Spinal cord (tissue), 10 donors: Measurements from ENCODE around the gene UCHL5. TPM values are rescaled to one million over a fixed set of nuclear protein-coding genes. Genes with fewer than 3 reads are reported as not detected.

ENCODE experiments used
- DNase-seq, 6 donors: peaks; one replicate each; pipeline versions ENCODE4 v3.0.0 to v3.0.0-alpha.2; 2013 to 2015; ENCODE audit warnings: low spot score in 6 of 6, low read depth in 4 of 6
- H3K27ac ChIP-seq: one replicate; pipeline ENCODE4 v1.5.1; 2013; ENCODE audit warnings: low read depth, low read length, control low read depth
- H3K27me3 ChIP-seq: one replicate; pipeline ENCODE4 v1.6.1; 2013; ENCODE audit warnings: low read length; ENCODE audit not compliant: control insufficient read depth, insufficient read depth
- H3K36me3 ChIP-seq: one replicate; pipeline ENCODE4 v1.6.1; 2013; ENCODE audit warnings: low read length; ENCODE audit not compliant: control insufficient read depth, insufficient read depth
- H3K4me1 ChIP-seq: one replicate; pipeline ENCODE4 v1.6.1; 2013; ENCODE audit warnings: low read length; ENCODE audit not compliant: control insufficient read depth, insufficient read depth
- H3K4me3 ChIP-seq: one replicate; pipeline ENCODE4 v1.5.1; 2013; ENCODE audit warnings: low read depth, low read length, control low read depth
- H3K9me3 ChIP-seq: one replicate; pipeline ENCODE4 v1.6.1; 2013; ENCODE audit warnings: low read length; ENCODE audit not compliant: control insufficient read depth, insufficient read depth
- WGBS: methylation state at CpG from one replicate; pipeline ENCODE4 v1.1.5; 2013; ENCODE audit warnings: missing lambda C conversion rate; ENCODE audit not compliant: insufficient coverage; 5-methylcytosine and 5-hydroxymethylcytosine counted together
- long read RNA-seq, 4 donors: transcript quantifications; one replicate each; lab custom pipeline, GENCODE V29; 2026
- polyA plus RNA-seq, 2 donors: library from polyadenylated mRNA; unstranded; fragments of 120-200 nt; gene quantifications; one replicate each; pipeline ENCODE4 v1.2.1, GENCODE V29; 2013; ENCODE audit not compliant: insufficient read length in 2 of 2
- total RNA-seq, 2 donors: library from RNA; depleted of rRNA in 1 of 2; stranded (reverse); fragments of 120-200 nt in 1 of 2; fragments of >200 nt in 1 of 2; gene quantifications; one replicate each; pipeline versions ENCODE4 v1.2.3 to v1.2.4, GENCODE V29; 2013 to 2014
- donor health status: healthy.

UCHL5 gene, protein sequence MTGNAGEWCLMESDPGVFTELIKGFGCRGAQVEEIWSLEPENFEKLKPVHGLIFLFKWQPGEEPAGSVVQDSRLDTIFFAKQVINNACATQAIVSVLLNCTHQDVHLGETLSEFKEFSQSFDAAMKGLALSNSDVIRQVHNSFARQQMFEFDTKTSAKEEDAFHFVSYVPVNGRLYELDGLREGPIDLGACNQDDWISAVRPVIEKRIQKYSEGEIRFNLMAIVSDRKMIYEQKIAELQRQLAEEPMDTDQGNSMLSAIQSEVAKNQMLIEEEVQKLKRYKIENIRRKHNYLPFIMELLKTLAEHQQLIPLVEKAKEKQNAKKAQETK
- 10 to 100 TPM; 29.8 to 54.3 TPM for total RNA-seq
- 10 to 100 TPM; 33.3 to 49.7 TPM for polyA plus RNA-seq
- long read RNA-seq, donor 1, full-length matches to known transcripts, result 23 of 23 reads
- long read RNA-seq, donor 1, partial matches to known transcripts, result 0 of 23 reads
- long read RNA-seq, donor 1, other reads (novel, unspliced or antisense), result 0 of 23 reads
- long read RNA-seq, donor 2, full-length matches to known transcripts, result 5 of 12 reads
- long read RNA-seq, donor 2, partial matches to known transcripts, result 0 of 12 reads
- long read RNA-seq, donor 2, other reads (novel, unspliced or antisense), result 7 of 12 reads
- long read RNA-seq, donor 3, partial matches to known transcripts, result 0 of 4 reads
- long read RNA-seq, donor 3, other reads (novel, unspliced or antisense), result 0 of 4 reads
- long read RNA-seq, donor 4, full-length matches to known transcripts, result 5 of 5 reads
- long read RNA-seq, donor 4, partial matches to known transcripts, result 0 of 5 reads
- long read RNA-seq, donor 4, other reads (novel, unspliced or antisense), result 0 of 5 reads

DNA sequence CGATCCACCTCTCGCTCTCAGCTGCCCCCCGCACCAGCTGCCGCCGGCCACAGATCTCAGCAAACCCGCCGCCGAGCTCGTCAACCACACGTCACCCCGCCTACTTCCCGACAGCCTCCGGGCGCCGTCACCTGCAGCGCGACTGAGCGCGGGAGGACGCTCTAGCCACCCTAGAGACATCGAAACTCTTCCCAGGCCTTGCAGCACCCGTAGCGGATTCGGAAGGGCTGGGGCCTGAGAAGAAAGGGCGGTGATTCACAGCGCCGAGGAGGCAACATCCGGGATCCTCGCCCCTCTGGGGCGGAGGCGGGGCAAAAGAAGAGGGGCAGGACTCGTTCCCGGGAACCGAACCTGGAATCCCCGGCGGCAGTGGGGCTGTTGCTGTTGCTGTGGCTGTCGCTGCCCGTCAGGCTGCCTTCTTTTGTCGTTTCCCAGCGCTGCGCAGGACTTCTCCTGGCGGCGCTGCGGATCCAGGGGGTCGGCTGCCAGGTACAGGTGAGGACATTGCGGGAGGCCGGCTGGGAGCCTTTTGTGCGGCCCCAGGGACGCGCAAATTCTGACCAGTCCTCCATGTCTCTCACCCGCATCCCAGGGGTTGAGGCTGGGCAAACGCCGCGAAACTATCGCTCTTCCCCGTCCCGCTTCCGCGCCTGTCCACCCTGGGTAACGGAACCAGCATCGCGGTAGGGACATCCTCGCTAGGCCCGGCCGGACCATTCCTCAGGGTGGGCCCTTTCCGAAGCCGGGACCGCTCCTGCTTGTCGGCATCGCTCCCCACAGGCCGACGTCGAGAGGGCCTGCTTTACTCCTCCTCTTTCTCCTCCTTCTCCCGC is at the start of gene UCHL5, which contains the start of gene RO60:
UCHL5 (minus strand) TSS at position 79 of the 833 bp plus-strand sequence. CDS start 100 bp downstream, outside the sequence.
RO60 (plus strand) TSS at position 331 of the 833 bp plus-strand sequence. CDS start 9,443 bp downstream, outside the sequence.
- WGBS, result 0% methylated on average over 70 of the region's 74 CpGs
- Histone ChIP-seq H3K4me3 (peak within 1 kb of the TSS; percentile 100), H3K9me3 (no peaks in the 10 kb centered on the region), H3K27me3 (no peaks in the 10 kb centered on the region), H3K27ac (peak within 1 kb of the TSS; percentile 100), H3K4me1 (peaks cover 11% of the 10 kb centered on the region), H3K36me3 (no peaks in the 10 kb centered on the region)
- DNase-seq, result peak; percentile 89 to 99 (median 94)

DNA sequence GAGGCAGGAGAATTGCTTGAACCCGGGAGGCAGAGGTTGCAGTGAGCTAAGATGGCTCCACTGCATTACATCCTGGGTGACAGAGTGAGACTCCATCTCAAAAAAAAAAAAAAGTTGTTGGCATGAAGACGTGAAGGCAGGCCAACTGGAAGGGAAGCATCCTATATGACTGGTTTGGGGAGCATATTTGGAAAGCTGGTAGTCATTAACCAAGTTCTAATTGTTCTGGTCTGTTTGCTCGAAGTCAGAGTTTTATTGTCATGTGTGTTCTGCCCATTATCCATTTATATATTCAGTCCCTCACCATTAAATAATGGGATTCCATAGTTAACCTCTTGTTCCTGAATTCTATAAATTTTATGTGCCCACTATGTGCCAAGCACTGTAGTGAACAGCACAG is 49.3 kb upstream of the UCHL5 start:
- Histone ChIP-seq H3K4me3 (no peak overlapping the region), H3K9me3 (no peaks in the 10 kb centered on the region), H3K27me3 (no peaks in the 10 kb centered on the region), H3K4me1 (no peaks in the 10 kb centered on the region), H3K27ac (no peak overlapping the region), H3K36me3 (no peaks in the 10 kb centered on the region)
- 100% methylated on average over 1 of the region's 3 CpGs for WGBS
- DNase-seq, result no peak

DNA sequence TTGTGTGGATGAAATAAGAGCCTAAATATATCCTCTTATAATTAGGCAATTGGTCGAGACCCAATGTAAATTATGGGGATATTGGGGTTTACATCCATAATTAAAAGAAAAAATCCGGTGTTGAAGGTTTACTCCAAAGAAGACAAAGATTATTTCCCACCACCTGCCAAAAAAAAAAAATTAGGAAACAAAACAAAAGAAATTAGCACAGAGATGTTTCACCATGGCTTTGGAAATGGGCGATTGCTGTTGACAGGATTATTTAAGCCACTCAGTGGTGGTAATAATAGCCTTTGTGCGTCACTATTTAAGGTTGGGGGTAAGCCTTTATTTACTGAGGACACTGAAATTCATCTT is 46.6 kb upstream of the UCHL5 start:
- Histone ChIP-seq H3K36me3 (no peaks in the 10 kb centered on the region), H3K4me3 (peak overlapping the region; percentile 82), H3K27me3 (no peaks in the 10 kb centered on the region), H3K27ac (peak overlapping the region; percentile 96), H3K9me3 (no peaks in the 10 kb centered on the region), H3K4me1 (no peaks in the 10 kb centered on the region)
- whole genome bisulfite sequencing, result 40% methylated on average over 1 of the region's 4 CpGs
- DNase-seq, result peak in 1 of 6 donors; percentile 2

DNA sequence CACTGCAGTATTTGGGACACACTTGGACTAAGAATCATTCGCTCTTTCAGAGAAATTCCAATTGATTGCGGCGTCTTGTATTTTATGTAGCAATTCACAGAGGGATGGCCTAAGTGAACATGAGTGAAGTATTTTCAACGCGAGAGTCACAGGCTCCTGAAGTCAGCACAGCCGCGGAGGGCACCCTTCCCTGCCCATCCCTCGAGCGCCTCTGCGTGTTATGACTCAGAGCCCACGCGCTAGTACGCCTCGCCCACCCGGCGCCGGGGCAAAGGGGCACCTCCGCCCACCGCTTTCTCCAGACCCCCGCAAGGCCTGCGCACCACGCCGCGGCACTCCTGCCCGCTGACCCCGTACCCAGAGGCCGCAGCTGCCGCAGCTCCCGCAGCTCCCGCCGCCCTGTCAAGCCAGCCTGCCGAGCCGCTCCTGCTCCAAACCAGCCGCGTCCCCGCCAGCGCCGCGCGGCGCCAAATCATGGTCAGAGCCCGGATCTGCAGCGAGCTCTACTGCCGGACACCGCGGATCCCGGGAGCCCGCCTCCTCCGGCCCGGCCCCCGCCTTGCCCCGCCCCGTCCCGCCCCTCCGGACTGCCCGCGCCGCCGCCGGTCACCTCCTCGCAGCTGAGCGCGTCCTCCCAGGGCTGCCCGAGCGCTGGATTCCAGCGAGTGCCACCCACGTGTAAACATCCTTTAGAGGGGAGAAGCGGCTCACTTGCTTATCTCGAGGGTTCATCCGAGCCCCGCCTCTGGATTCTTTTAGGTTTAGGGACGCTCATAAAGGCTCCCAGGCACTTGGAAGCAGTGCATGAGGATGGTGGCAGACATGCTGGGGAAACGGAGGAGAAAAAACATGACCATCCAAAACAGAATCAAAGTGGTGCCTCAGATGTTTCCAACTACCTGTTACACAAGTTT is 46.0 kb upstream of the UCHL5 start, which contains the start of gene GLRX2:
GLRX2 (minus strand) TSS at position 508 of the 914 bp plus-strand sequence; CDS start at position 476, 32 bp downstream.
- peak within 1 kb of the TSS; percentile 82 for H3K4me3 ChIP-seq
- peak; percentile 51 to 91 (median 70) for DNase-seq
- H3K27ac ChIP-seq, result peak within 1 kb of the TSS; percentile 96
- under 1% methylated on average over 70 of the region's 73 CpGs for WGBS
- H3K4me1 ChIP-seq, result no peaks in the 10 kb centered on the region
- H3K36me3 ChIP-seq, result no peaks in the 10 kb centered on the region
- H3K27me3 ChIP-seq, result no peaks in the 10 kb centered on the region
- H3K9me3 ChIP-seq, result no peaks in the 10 kb centered on the region

DNA sequence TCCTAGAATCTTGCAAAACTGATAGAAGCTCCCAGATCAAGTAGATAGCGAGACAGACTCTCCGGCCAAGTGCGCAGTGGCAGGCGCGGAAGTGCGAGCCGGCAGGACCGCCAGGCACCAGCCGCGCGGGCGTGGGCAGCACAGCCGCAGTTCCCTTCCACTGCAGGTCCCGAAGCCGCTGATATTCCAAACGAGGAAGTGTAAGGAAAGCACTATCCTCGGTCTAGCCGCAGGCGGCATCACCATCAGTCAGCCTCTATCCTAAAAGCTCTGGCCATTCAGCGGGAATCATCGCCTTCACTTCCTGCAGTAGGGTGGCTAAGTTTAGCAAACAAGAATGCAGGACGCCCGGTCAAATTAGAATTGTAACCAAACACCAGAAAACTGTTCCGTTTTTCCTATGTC is 45.3 kb upstream of the UCHL5 start:
- WGBS, result 0% methylated on average over 24 of the region's 24 CpGs
- peak overlapping the region; percentile 82 for H3K4me3 ChIP-seq
- H3K36me3 ChIP-seq, result peaks cover 4% of the 10 kb centered on the region
- peak in 3 of 6 donors; percentile 33 to 77 (median 68) for DNase-seq
- no peaks in the 10 kb centered on the region for H3K27me3 ChIP-seq
- H3K9me3 ChIP-seq, result no peaks in the 10 kb centered on the region
- H3K4me1 ChIP-seq, result no peaks in the 10 kb centered on the region
- peak overlapping the region; percentile 96 for H3K27ac ChIP-seq

DNA sequence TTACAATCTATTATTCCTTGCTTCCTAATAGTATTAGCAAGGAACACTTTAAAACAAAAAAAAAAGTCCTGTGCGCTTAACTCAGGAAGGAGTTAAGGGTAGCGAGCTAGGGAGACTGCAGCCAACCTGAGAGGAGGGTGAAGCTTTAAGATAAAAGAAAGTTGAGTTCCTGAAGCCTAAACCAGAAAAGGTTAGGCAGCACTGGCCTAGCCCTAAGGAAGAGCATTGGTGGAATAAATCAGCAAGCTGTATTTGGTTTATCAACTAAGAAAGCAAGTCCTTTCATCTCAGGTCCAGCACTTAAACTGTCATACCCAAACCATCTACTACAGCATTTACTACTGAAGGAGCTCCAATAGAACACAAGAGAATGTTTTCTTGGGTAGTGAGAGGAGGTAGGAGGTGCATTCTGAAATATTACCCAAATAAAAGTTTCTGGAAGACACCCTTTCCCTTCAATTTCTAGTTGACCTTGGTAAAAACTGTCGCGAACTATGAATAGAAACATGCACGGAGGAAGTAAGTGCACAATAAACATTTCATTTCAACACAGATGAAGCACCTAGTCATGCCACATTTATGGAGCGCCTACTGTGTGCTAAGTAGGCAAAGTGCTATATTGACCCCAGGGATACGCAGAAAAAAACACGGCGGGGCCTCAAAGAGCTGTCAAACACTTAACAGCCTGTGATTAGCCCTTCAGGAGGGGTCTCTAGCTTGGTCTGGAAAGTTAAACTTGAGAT is 44.8 kb upstream of the UCHL5 start:
- Histone ChIP-seq H3K27me3 (no peaks in the 10 kb centered on the region), H3K27ac (peak overlapping the region; percentile 96), H3K36me3 (peaks cover 8% of the 10 kb centered on the region), H3K4me3 (peak overlapping the region; percentile 82), H3K4me1 (no peaks in the 10 kb centered on the region), H3K9me3 (no peaks in the 10 kb centered on the region)
- DNase-seq, result peak in 1 of 6 donors; percentile 7
- 44% methylated on average over 8 of the region's 9 CpGs for WGBS

DNA sequence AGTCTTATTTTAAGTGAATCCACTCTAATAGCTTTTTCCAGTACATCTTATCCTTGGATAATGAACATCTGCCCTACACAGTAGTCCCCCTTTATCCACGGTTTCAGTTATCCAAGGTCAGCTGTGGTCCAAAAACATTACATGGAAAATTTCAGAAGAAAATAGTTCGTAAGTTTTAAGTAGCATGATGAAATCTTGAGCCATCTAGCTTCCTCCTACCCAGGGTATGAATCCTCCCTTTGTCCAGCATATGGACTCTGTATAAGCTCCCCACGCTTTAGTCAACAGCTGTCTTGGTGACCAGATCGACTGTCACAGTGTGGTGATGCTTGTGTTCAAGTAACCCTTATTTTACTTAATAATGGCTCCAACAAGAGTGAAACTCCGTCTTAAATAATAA is 43.5 kb upstream of the UCHL5 start:
- Histone ChIP-seq H3K27ac (no peak overlapping the region), H3K4me3 (no peak overlapping the region), H3K9me3 (no peaks in the 10 kb centered on the region), H3K36me3 (peaks cover 11% of the 10 kb centered on the region), H3K4me1 (no peaks in the 10 kb centered on the region), H3K27me3 (no peaks in the 10 kb centered on the region)
- WGBS, result no CpG with 5 or more reads among the region's 5 CpGs
- peak in 1 of 6 donors; percentile 6 for DNase-seq

DNA sequence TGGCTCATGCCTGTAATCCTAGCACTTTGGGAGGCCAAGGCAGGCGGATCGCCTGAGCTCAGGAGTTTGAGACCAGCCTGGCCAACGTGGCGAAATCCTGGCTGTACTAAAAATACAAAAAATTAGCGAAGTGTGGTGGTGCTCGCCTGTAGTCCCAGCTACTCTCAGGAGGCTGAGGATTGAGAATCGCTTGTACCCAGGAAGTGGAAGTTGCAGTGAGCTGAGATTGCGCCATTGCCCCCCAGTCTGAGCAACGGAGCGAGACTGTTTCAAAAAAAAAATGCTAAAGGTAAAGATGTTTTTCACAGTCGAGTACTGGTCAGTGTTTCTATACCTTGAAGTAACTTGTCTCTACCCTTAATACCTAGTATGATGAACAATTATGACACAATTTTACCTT is 35.0 kb upstream of the UCHL5 start:
- Histone ChIP-seq H3K4me1 (no peaks in the 10 kb centered on the region), H3K9me3 (no peaks in the 10 kb centered on the region), H3K27ac (no peak overlapping the region), H3K4me3 (no peak overlapping the region), H3K36me3 (peaks cover 13% of the 10 kb centered on the region), H3K27me3 (no peaks in the 10 kb centered on the region)
- DNase-seq, result no peak
- 93% methylated on average over 8 of the region's 11 CpGs for WGBS
